Measurements from ENCODE around the gene DYNLT2.

The DYNLT2 gene, protein sequence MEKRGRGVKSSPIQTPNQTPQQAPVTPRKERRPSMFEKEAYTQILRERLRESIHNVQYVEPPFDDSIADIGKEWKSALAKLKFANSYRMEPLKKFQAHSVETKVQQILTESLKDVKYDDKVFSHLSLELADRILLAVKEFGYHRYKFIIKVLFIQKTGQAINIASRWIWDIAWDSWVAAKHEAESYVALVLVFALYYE

DNA sequence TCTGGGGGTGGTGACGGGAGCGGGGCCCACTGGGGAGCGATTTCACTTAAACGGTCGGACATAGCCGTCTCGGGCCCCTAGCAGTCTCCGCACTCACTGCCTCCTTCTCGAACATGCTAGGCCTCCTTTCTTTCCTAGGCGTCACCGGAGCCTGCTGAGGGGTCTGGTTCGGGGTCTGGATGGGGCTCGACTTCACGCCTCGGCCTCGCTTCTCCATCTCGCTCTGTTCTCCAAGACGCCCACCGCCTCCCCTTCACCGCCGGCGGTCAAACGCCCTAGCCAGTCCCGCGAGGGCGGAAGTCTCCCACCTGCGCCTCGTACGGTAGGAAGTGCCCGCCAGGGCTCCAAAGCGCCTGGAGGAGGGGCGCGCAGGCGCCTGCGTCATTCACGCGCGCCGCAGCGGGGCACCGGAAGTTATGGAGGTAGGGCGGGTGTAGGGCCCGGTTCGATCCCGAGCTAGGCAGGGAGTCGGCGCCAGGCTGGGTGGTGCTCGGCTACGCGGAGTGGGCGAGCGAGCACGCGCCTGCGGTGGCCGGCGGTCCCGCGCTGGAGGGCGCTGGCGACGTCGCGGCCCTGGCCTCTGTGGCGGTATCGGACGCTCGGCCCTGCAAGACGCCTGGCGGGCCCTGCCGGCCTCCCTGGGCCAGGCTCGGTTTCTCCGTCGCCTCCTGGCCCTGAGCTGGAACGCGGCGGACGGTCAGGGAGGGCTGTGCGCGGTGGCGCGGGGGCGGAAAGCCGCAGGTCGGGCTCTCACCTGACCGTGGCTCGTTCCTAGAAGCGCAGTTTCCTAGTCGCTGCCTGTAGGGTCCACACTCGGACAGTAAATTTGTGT lies at the start of gene DYNLT2, which contains the start of gene ERMARD:
TSS of gene DYNLT2 (minus strand) at position 331 of the 832 bp plus-strand sequence. CDS start at position 217, 114 bp downstream.
TSS of gene ERMARD (plus strand) at position 381 of the 832 bp plus-strand sequence. CDS start at position 417, 36 bp downstream.
- peak; percentile 86 to 89 for DNase-seq (ENCODE audit: low read depth in 2 of 2)

DNA sequence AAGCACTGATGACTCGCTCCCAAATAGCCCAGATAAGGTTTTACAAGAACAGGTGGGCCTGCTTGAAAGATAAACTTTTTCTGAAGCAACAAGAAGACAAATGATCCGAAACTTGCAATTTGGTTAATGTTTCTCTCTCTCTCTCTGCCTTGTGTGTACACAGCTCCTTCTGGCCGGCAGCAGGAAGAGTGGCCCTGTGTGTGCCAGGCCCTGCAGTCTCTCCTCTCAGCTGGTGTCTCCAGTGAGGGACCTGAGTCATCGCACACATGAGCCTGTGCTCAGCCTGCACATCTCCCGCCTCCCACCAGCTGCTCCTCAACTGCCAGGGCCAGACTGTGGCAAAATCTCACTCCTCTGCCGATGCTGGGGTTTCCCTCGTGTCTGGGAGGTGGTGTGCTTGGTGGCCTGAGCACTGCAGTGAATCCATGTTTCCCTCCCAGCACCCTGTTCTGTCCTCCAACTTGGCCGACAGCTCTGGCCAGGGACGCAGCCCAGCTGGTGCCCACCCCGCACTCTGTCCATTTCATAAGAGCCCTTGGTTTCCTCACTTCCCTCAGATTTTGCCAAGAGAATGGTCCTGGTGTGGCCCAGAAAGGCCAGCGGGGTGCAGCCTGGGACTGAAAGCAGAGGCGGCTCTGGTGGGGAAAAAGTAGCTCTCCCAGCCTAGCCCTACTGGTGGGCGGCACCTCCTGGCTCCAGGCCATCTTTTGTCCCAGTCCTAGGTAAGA lies 49.5 kb upstream of the DYNLT2 start:
- no peak for DNase-seq (ENCODE audit: low read depth in 2 of 2)

DNA sequence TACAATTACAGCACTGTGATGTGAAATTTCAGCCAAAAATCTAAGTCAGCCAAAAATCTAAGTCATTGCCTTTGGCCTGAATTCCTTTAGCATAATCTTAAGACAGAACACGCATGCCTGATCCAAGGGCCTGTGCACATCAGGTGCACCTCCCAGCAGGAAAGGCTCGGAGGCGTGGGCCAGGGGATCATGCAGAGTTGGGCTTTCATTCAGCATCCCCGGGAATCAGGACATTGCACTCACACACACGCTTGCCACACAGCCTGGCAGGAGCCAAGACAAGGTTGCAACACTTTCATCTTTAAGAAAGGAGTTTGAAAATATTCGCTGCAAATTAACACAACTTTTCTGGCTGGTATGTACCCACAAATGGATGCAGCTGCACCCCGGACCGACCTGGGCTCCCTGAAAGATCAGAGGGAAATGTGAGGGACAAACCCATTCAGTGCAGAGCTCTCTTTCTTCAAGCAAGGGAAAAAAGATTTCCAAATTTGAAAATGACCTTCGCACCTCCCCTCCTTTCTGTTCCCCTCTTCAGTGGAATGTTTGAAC lies 48.8 kb upstream of the DYNLT2 start:
- no peak for DNase-seq (ENCODE audit: low read depth in 2 of 2)

DNA sequence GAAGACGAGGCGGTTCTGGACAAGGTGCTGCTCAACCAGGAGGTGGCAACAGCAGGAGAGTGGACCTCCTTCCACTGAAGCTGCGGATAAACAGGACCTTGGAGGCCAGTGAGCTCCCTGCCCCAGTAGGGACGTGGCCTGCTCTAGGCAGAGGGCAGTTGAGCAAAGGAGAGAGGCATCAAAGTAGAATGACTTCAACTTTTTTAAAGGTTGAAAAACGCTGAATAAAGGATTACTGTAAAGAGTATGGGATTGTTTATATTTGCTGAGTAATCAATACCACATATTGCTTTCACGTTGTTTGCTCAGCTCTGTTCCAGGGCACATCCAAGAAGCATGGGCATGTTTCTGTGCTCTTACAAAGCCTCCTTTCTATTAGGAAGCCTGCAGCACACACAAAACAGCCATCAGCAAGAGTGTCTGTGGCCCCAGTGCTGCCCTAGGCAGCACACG lies 48.1 kb upstream of the DYNLT2 start:
- no peak for DNase-seq (ENCODE audit: low read depth in 2 of 2)

DNA sequence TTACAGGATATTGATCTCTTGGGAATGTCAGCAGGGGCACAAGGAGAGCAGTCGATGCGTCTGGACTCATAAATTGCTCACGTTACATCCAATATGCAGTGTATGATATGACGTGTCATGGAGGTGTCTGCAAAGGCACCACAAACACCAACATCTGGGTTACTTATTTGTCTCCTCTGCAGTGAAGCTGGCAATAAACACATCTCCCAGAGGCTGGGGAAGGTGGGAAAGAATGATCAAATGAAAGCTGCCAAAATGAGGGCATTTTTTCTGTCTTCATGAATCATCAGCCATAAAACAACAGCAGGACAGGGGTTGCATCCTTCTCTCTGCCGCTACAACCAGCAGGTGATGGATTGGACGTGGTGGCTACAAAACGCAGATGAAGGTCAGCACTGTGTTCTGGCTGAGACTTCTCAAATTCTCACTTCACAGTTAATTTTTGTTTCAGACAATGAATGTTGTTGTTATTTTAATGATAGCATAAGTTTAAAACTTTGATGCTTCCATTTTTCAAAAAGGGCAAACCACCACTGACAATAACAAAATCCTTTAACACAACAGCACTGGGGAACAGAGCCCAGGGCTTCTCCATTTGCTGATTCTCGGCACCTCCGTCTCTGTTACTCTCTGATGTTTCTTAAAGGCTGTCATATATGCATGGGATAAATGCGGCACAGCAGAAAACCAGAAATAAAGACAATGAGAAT lies 47.5 kb upstream of the DYNLT2 start:
- DNase-seq (ENCODE audit: low read depth in 2 of 2) = no peak

DNA sequence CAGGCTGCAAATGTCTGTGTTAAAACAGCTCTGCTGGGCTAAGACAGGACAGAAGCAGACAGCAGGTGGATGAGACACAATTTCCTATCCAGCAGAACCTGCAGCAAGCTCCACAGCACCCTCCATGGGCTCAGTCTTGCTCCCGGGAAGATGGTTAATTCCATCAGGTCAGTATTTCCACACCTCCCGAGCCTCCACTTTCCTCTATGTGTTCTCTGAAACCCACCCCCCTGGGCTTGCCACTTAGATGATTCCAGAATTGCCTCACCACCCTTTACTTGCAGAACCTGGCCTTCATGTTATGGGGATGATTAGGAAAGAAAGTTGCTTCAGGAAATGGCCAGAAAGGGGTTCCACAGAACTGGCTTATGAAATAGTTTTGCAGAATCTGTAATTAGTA lies 43.8 kb upstream of the DYNLT2 start:
- no peak for DNase-seq (ENCODE audit: low read depth in 2 of 2)

DNA sequence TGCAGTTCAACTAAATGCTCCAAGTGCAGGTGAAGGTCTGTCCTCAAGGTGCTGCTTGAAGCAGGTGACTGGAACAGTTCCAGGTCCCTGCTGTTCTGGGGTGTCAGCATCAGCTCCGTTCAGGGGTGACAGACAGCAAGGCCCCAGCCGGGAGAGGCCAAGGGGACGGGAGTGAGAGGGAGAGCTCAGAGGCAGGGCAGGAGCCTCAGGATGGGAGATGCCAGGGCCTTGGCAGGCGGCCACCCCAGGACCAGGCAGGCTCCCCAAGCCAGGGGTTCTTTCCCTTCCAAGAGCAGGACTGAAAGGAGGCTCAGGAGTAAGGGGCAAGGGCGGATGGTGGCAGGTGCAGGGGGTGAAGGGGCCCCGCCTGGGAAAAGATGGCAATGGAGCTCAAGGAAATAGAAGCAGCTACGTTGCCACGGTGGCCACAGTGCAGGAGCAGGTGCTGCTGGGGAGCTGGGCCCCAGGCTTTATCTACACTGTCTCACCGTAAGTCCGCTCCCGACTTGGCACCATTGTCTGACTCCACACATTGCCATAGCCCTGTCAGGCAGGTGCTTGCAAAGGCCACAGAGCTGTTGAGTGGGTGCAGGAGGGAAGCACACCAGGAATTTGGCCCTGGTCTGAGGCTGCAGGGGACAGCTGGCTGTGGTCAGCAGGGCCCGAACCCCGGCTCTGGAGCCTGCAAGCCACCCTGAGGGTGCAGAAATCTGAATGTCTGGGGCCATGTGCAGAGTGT lies 43.1 kb upstream of the DYNLT2 start:
- no peak for DNase-seq (ENCODE audit: low read depth in 2 of 2)

DNA sequence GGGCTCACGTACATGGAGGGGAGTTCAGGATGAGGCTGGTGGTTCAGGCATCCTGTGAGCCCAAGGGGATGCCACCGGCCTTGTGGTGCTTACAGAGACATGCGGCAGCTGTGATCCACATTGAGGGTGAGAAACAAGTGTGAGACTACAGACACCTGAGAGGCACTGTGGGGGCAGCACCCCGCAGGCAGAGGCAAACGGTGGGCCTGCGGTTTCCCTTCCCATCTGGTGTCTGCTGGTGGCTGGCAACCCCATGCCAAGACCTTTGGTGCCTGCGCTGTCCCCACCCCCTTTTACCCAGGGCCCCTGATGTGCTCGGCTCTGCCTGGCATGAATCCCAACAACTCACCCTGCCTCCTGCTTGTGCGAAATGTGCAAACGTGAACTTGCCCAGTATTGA lies 42.0 kb upstream of the DYNLT2 start:
- no peak for DNase-seq (ENCODE audit: low read depth in 2 of 2)

DNA sequence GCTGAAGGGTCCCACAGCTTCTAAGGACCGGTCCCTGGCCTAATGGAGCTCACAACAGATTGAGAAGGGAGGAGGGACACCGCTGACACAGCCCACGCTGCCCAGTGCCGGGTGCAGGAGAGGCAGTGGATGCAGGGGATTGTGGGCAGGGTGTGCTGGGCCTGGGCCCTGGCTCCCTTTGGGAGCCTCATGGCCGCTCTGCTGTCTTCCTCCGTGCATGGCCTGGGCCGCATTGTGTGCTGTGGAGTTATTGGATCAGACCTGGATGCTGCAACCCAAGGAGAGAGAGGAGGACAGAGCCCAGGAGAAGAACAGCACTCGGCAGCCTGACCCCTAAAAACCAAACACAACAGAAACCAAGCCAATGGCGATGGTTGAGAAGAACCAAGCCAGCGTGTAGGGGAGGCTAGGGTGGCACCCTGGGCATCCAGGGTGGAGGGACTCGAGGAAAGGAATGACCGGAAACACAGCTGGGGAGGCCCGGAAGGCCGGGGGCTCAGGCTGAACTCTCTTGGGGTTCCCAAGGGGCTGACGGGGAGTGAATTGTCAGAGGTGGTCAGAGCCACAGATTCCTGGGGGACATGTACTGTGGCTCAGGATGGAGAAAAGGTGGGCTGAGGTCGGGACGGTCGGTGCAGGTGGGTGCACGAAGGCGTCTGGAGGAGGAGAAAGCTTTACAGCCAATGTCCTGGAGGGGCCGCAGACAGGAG lies 41.1 kb upstream of the DYNLT2 start:
- DNase-seq (ENCODE audit: low read depth in 2 of 2) = no peak

DNA sequence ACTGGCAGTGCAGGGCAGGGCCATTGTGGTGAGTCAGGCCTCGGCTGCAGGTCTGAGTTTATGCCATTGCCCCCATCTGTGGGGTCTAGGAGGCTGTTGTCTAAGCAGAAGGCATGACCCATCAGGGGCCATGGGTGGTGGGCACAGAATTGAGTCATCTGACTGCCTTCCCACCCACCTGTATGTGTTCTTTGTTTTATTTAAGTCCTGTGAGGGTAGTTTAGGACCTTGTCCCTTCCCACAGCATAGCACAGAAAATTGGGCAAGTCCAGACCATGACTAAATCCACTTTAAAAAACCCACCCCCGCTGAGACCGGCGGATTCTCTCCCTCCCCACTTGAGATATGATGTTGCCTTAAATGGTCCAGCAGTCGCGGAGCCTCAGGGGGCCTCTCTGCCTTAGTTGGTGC lies 40.4 kb upstream of the DYNLT2 start:
- no peak for DNase-seq (ENCODE audit: low read depth in 2 of 2)

DNA sequence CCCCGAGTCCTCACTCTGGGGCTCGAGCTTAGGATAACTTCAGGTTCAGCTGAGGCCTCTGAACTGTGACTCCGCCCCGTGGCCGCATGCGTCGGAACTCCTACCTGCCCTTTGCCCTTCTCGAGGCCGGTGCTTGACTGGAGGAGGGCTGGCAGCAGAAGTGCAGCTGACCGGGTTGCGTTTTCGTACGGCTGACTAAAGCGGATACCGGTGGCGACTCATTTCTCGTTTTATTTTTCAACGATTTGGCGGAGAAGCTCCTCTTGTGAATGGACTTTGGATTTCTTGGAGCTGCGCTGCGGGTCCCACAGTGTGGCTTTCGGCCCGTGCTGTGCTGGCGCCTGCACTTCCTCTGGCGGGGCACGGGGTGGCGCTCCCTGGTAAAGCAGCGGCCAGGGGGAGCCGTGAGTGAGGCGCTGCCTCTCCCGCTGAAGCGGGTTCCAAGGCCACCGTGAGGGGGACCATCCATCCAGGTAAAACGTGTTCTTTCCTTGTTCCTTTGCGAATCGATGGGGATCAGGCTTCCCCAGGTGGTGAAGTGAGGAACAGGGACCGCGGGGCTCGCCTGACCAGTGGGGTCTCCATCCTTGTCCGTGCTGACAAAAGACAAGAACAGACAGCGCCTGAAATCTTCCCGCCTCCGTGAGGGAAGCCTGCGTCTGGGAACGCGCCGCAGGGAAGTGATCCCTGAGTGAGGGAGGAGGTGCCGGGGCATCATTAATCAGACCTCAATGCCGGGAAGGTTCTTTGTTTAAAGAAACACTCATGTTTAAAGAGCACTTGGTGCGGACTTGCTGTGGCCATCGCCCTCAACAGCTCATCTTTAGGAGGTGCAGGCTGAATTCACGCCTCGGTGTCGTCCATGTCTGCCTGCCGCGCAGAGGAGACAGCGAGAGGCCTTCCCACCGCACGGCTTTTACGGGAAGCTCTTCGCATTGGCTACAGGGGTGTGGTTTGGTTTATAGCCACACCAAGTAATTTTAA lies 38.9 kb upstream of the DYNLT2 start:
- DNase-seq (ENCODE audit: low read depth in 2 of 2) = peak; percentile 33 to 37

DNA sequence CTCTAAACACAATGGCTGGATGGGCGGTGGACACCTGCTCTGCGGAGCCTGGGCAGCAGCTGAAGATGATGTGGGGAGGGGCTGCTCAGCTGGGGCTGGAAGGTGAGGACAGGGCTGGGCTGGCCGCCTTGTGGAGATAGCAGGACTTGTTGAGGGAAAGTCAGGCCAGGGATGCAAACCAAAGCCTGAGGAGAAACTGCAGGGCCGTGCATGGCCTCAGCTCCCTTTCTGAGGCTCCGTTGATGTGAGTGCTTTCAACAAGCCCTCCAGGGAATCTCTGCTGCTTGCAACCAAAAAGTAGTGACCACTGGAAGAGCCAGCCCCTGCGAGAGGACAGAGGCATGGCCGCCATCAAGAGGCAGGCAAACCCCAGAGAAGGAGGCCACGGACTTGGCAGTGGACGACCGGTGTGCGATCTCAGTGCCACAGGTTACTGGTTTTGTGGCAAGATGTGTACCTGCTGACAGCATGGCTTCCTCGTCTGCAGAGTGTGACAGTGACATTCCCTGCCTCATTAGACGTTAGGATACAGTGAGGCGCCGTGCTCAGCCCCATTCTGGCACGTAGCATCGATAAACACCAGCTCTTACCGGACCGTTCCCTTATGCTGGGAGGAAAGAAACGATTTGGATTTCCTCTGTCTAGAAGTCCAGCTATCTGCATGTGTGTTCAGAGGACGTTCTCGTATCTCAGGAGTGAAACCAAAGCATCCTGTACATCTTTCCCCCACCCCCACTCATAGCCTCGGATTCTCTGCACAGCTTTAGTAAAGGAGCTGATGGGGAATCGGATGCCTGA lies 38.0 kb upstream of the DYNLT2 start:
- DNase-seq (ENCODE audit: low read depth in 2 of 2) = no peak

DNA sequence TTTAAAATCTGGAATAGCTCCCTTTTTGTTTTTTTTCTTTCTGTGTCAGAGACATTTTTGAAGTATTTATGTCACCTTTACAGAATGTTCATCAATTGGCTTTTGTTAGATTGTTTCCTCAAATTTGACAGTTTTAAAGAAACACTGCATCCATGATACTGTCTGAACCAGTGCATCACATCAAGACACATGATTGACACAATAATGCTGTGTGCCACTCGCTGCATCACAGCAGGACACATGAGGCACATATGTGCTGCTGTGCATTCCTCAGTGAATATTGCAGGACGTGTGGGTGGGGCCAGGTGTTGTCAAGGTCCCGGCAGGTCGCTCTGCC lies 37.4 kb upstream of the DYNLT2 start:
- DNase-seq (ENCODE audit: low read depth in 2 of 2) = no peak

DNA sequence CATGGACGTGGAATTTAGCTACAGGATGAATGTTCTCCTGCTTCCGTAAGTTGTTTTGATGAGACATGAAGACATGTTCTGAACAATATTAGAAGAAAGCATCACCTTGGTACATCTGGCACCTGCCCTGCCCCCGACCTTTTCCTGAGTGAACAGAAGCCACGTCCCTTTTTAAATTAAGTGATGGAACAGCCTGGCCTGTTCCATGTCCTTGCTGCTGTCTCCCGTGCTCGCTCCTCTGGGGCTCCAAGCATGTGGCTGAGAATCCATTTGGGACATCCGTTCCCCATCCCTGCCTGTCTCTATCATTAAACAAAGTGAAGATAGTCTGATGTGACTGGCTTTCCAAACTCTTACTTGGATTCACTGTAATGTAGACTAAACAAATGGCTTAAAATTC lies 36.4 kb upstream of the DYNLT2 start:
- no peak for DNase-seq (ENCODE audit: low read depth in 2 of 2)

DNA sequence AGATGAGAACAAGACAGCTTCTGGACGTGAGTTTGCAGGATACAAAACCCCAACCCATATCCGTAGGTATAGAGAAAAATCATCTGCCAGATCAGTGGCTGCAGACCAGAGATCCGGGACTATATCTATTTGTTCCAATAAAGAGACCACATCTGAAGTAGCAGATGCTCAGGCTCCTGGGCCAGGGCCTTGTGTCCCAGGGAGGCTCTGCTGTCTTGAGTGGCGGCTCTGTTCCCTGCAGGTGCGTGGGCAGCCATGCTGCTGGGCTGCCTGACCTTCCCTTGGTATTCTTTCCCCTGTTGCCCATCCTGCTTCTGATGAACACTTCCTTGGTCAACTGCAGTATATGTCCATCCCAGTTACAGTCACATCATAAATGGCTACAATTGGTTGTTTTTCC lies 35.0 kb upstream of the DYNLT2 start:
- no peak for DNase-seq (ENCODE audit: low read depth in 2 of 2)

DNA sequence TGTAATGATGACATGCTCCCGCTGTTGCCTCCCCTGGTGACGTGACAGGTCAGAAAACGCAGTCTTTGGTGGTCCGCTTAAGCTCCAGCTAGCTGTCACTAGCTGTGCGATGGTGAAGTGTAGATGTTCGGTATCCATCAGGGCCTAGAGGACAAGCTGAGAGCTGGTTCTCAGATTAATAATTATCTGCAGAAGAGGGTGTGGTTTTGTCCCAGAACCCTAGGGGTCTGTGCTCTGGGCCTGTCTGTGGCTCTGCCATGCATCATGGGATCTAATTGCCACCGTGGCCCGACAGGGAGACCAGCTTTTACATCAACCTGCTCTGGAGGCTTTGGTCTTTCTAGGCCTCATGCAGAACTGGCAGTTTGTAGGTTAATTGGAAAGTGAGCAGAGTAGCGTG lies 34.2 kb upstream of the DYNLT2 start:
- no peak for DNase-seq (ENCODE audit: low read depth in 2 of 2)

DNA sequence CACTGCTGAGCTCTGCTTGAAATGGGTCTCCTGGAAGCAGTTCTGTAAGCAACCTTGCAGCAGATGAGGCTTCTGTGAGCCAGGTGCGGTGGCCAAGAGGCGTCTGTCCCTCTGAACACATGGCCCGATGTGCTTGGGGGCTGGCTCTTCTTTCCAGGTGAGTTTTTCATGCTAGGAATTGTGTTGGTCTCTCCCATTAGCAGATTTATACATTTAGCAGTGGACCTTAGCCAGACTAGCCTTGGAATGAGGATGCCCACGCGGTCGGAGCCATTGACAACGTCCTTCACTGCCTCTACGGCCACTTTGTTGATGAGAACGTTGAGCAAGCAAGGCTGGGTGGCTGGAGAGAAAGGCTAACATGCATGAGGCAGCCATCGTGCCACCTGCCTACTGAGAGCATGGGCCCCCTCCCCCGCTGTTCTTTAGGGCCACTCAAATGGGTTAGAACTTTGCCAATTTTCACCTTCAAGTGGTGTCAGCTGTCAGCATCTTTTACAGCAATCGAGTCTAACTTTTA lies 33.5 kb upstream of the DYNLT2 start:
- no peak for DNase-seq (ENCODE audit: low read depth in 2 of 2)
